Type B pancreatic cell (in vitro differentiated cells): Measurements from ENCODE around the gene PHTF2. TPM values are rescaled to one million over a fixed set of nuclear protein-coding genes. Genes with fewer than 3 reads are reported as not detected.

ENCODE experiments used
- DNase-seq: peaks from one replicate; pipeline ENCODE4 v3.0.0; 2021; ENCODE audit warnings: mixed read lengths; ENCODE audit not compliant: unreplicated experiment; ENCODE audit errors: extremely low spot score
- H3K27ac Mint-ChIP-seq: 2 replicates; pipeline ENCODE4 v1.8.0; 2021; ENCODE audit warnings: mild to moderate bottlenecking, mixed read lengths
- H3K27me3 Mint-ChIP-seq: 2 replicates; pipeline ENCODE4 v1.8.0; 2021; ENCODE audit warnings: mixed read lengths
- H3K36me3 Mint-ChIP-seq: 2 replicates; pipeline ENCODE4 v1.8.0; 2021; ENCODE audit warnings: mixed read lengths
- H3K4me1 Mint-ChIP-seq: one replicate; pipeline ENCODE4 v1.8.0; 2021; ENCODE audit warnings: mixed read lengths; ENCODE audit not compliant: unreplicated experiment
- H3K4me3 Mint-ChIP-seq: 2 replicates; pipeline ENCODE4 v1.8.0; 2021; ENCODE audit warnings: mild to moderate bottlenecking, mixed read lengths
- H3K9me3 Mint-ChIP-seq: 2 replicates; pipeline ENCODE4 v1.8.0; 2021; ENCODE audit warnings: mixed read lengths
- CTCF ChIP-seq: fragments of 200-600 bp; sonication (generic); conservative IDR thresholded peaks from 2 replicates; pipeline ENCODE4 v1.5.0; 2021; ENCODE audit warnings: antibody characterized with exemption, mild to moderate bottlenecking
- total RNA-seq: library from RNA; stranded (reverse); gene quantifications from 2 replicates; pipeline ENCODE4 v1.2.1, GENCODE V29; 2021; ENCODE audit warnings: low replicate concordance

The PHTF2 gene
- total RNA-seq, 1 donor from 2014 or later, result 18.6 TPM

- peaks cover 4% of the 10 kb centered on the region for H3K4me1 Mint-ChIP-seq
- no peaks in the 10 kb centered on the region for H3K27me3 Mint-ChIP-seq
- H3K4me3 Mint-ChIP-seq, result no peak overlapping the region
- DNase-seq, result no peak
- H3K27ac Mint-ChIP-seq, result no peak overlapping the region
- peaks cover 37% of the 10 kb centered on the region for H3K36me3 Mint-ChIP-seq
- no peak for TF ChIP-seq CTCF
- peaks cover 22% of the 10 kb centered on the region for H3K9me3 Mint-ChIP-seq
Measured at GRCh38 chr7:77824636-77825035, 26.1 kb downstream of the PHTF2 start.

- no peak for DNase-seq
- Mint-ChIP-seq H3K4me3 (no peak overlapping the region), H3K27ac (no peak overlapping the region), H3K36me3 (peaks cover 33% of the 10 kb centered on the region), H3K9me3 (peaks cover 22% of the 10 kb centered on the region), H3K4me1 (peaks cover 4% of the 10 kb centered on the region), H3K27me3 (no peaks in the 10 kb centered on the region)
- no peak for TF ChIP-seq CTCF
Measured at GRCh38 chr7:77825131-77825530, 26.6 kb downstream of the PHTF2 start.

GRCh38 chr7:77826300-77826699 lies 27.7 kb downstream of the PHTF2 start:
- Mint-ChIP-seq H3K4me3 (no peak overlapping the region), H3K4me1 (peaks cover 12% of the 10 kb centered on the region), H3K36me3 (peaks cover 21% of the 10 kb centered on the region), H3K27me3 (no peaks in the 10 kb centered on the region), H3K9me3 (peaks cover 13% of the 10 kb centered on the region), H3K27ac (no peak overlapping the region)
- TF ChIP-seq CTCF, result no peak
- DNase-seq, result no peak

- Mint-ChIP-seq H3K9me3 (peaks cover 13% of the 10 kb centered on the region), H3K36me3 (peaks cover 14% of the 10 kb centered on the region), H3K27me3 (no peaks in the 10 kb centered on the region), H3K4me3 (no peak overlapping the region), H3K4me1 (peaks cover 17% of the 10 kb centered on the region), H3K27ac (no peak overlapping the region)
- DNase-seq, result no peak
- no peak for TF ChIP-seq CTCF
Measured at GRCh38 chr7:77827999-77828398, 29.4 kb downstream of the PHTF2 start.

- Mint-ChIP-seq H3K9me3 (no peaks in the 10 kb centered on the region), H3K4me3 (no peak overlapping the region), H3K27me3 (no peaks in the 10 kb centered on the region), H3K4me1 (peaks cover 22% of the 10 kb centered on the region), H3K36me3 (peaks cover under 1% of the 10 kb centered on the region), H3K27ac (no peak overlapping the region)
- no peak for DNase-seq
- no peak for TF ChIP-seq CTCF
Measured at GRCh38 chr7:77830649-77831355, 32.2 kb downstream of the PHTF2 start.
